GM18505 (cell line): ENCODE results near the gene ZNF107.
"Not testable (repeated sequence)": the region's sequence is repeated elsewhere in the genome, so short reads cannot be mapped to it uniquely, and the experiment has no call there.

Source experiments
- ATAC-seq: cut with Tn5 transposase; IDR thresholded peaks from one replicate; pipeline ENCODE4 v1.9.1; 2021; ENCODE audit not compliant: unreplicated experiment
- POLR2A ChIP-seq: IDR thresholded peaks from 4 replicates; pipeline ENCODE4 v1.6.1; 2011; ENCODE audit warnings: borderline replicate concordance; ENCODE audit not compliant: insufficient read depth, insufficient read length; ENCODE audit errors: extremely low read depth

ZNF107 gene

DNA sequence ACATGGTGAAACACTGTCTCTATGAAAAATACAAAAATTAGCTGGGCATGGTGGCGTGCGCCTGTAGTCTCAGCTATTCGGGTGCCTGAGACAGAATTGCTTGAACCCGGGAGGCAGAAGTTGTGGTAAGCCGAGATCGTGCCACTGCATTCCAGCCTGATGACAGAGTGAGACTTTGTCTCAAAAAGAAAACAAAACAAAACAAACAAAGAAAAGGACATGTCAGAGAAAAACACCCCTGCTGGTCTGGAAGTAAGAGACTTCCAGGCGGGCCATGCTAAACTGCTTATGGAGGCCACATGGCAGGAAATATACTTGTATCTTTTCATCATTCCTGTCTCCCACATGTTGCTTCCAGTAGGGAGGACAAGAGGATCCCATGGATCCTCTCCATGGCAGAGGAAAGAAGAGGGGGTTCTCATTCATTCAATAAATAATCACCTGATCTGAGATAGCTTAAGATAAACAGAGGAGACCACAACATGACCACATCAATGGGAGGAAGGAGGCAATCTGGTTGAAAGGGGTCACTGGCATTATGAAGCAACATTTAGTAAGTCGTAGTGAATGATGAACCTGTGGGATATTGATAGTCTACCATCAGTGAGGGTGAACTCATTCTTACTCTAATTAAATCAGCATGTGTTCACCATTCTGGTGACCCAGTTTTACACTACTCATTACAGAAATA is 67.8 kb downstream of the ZNF107 start:
- no peak for TF ChIP-seq POLR2A
- ATAC-seq = no peak

DNA sequence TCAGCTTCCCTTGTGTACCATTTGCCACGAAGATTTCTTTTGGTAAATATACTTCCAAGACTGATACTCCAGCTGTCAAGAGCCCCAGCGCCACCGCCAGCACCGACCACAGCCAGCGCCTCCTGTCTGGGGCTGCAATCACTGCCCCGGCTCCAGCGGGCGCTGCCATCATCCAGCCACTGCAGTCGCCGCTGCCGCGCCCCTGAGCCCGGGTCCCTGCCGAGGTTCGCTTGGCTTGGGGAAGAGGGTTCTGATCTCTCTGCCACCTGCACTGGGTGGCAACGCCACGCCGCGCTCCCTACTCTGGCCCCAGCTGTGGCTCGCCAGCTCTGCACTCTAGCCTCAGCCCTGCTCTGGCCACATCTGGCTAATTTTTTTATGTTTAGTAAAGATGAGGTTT is 70.6 kb downstream of the ZNF107 start:
- no peak for ATAC-seq
- TF ChIP-seq POLR2A = no peak

DNA sequence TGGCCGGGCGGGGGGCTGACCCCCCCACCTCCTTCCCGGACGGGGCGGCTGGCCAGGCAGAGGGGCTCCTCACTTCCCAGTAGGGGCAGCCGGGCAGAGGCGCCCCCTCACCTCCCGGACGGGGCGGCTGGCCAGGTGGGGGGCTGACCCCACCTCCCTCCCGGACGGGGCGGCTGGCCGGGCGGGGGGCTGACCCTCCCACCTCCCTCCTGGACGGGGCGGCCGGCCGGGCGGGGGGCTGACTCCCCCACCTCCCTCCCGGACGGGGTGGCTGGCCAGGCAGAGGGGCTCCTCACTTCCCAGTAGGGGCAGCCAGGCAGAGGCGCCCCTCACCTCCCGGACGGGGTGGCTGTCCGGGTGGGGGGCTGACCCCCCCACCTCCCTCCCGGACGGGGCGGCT is 72.5 kb downstream of the ZNF107 start:
- not testable (repeated sequence) for ATAC-seq

DNA sequence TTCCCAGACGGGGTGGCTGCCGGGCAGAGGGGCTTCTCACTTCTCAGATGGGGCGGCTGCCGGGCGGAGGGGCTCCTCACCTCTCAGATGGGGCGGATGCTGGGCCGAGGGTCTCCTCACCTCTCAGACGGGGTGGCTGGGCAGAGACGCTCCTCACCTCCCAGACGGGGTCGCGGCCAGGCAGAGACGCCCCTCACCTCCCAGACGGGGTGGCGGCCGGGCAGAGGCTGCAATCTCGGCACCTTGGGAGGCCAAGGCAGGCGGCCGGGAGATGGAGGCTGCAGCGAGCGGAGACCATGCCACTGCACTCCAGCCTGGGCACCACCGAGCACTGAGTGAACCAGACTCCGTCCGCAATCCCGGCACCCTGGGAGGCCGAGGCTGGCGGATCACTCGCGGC is 73.0 kb downstream of the ZNF107 start:
- ATAC-seq = not testable (repeated sequence)

DNA sequence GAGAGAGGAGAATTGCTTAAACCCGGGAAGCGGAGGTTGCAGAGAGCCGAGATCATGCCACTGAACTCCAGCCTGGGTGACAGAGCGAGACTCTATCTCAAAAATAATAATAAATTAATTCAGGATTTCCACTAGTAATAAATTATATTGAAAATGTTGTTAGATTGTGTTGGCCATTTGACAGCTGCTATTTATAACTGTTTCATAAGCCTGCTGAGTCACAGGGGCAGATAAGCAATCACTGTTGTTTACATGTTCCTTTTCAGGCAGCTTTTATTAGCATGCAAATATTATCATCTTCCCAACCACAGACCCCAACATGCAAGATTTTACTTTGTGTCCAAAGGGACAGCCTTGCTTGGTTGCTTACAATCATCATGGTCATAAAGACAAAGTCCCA is 78.7 kb downstream of the ZNF107 start:
- no peak for TF ChIP-seq POLR2A

DNA sequence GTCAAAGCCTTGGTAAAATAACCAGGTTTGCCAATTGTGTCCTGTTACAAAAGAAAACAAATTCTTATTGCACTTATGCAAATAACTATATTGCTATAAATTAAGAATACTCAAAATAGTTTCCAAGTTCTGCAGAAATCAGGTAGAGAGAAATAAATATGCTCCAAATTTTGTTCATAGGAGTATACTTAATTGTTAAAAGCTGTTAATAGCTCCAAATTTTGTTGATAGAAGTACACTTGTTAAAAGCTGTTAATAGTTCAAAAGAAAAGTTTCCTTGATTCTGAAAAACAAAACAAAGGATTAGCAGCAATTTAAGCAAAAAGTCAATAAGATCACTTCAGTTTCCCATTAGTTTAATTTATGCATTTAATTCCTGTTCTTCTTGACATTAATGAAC is 81.9 kb downstream of the ZNF107 start:
- ATAC-seq = no peak
- TF ChIP-seq POLR2A = no peak

More for the DNA sequence above, 78.7 kb downstream of the ZNF107 start:
- no peak for ATAC-seq

DNA sequence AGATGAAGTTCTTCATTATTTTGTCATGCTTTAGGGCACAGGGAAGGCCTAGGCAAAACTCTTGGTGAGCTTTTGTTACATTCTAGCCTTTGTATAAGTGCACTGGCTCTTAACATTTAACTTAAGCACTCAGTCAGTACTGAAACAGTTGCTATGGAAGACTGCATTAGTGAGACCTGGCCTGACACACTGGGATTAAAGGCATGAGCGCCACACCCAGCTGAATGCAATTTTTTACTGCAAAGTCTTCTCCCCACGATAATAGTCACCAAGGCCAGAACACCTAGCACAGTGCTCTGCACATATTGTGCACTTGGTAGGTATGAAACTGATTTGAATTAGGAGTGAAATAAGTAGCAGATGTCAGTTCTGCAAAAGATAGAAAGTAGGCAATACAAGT is 87.1 kb downstream of the ZNF107 start:
- TF ChIP-seq POLR2A = no peak
- ATAC-seq = no peak

DNA sequence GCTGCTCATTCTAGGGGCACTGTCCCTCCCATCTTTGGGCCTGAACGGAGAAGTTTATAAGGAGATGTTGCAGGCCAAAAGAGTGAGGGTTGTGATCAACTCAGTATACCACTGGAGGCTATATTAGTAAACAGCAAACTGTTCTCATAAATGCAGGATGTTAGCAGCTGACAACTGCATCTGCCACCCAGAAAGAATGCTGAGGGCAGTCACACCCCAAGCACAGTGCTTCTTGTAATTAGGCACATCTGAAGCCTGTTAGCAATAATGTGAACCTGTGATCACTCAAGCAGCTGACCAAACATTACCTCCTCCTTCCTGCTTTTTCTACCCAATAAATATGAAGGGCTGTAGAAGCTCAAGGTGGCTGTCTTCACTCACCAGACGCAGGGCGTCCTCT is 89.9 kb downstream of the ZNF107 start:
- ATAC-seq = no peak
- no peak for TF ChIP-seq POLR2A

DNA sequence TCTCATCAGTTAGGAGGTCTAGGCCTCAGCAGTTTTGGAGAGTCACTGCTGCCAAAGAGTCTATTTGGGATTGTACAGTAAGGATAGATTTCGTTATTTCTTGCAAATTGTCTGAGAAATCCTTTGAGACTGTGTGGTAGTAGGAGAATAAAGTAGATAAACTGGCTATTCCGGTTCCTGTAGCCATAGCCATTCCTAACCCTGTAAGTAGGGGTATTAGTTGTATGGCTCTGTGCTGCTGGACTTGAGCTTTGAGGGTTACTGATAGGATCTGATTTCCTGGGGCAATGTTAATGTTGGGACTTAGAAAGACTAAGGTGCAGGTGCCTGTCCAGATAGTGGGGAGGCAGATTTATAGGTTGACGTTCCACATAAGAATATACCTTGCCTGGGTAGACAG is 92.2 kb downstream of the ZNF107 start:
- no peak for TF ChIP-seq POLR2A
- no peak for ATAC-seq
